Fibroblast of skin of scalp (primary cell): ENCODE data around the gene FNIP2.
"Not testable (repeated sequence)": the region's sequence is repeated elsewhere in the genome, so short reads cannot be mapped to it uniquely, and the experiment has no call there.

Experiments used
- DNase-seq: peaks from one replicate; pipeline ENCODE4 v3.0.0-alpha.2; 2013

FNIP2 gene

GRCh38 chr4:158875455-158875854 is 106.6 kb downstream of the FNIP2 start:
- DNase-seq = no peak

- no peak for DNase-seq
Observed at GRCh38 chr4:158877069-158877468, 108.2 kb downstream of the FNIP2 start.

- DNase-seq = not testable (repeated sequence)
Observed at GRCh38 chr4:158882142-158882541, 113.3 kb downstream of the FNIP2 start.

- DNase-seq = no peak
Observed at GRCh38 chr4:158884280-158884679, 115.5 kb downstream of the FNIP2 start.

- DNase-seq = no peak
Observed at GRCh38 chr4:158885564-158885963, 116.7 kb downstream of the FNIP2 start.

DNA sequence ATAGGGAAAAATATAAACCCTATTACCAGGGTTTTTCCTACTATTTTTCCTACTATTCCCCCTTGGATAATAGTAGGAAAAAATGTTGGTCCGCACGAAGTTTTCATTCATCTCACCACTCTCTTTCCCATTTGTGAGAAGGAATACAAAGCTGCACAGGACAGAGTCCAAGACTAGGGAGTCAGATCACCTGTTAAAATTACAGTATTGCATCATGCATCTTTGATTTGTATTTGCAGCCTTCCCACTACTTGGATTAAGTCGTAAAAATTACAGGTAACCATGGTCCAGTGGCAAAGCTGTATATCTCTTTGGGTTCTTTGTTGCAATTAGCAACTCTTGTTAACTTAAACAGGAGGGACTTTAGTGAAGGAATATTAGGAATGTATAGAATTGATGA is 121.5 kb downstream of the FNIP2 start:
- no peak for DNase-seq

DNA sequence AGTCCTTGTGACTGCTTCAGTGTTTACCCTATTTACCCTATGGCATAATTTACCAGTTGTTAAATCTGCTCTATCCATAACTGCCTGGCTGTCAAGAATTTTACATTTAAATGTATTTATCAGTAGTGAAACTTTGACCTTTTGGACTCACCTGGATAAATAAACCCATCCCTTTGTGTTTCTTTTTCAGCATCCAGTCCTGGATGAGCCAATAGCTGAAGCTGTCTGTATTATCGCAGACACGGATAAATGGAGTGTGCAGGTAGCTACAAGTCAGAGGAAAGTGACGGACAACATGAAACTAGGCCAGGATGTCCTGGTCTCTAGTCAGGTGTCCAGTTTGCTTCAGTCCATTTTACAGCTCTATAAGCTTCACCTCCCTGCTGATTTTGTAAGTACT is 122.4 kb downstream of the FNIP2 start:
- no peak for DNase-seq

DNA sequence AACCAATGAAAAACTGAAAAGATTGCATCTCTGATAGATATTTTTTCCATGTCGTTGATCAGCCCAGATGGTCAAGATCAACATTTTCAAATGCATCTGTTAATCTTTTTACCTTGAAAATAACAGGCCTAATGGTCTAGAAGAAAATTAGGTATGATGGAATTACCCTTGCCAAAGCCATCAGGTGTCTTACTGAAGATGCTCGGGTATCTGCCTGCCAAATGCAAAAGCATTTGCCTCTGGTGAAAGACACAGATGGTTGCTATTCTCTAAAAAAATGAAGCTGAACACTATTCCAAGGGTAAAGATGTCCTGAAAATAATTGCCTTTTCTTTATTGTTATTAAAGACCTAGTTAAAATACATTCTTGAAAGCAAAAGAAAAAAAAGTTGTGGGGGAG is 126.0 kb downstream of the FNIP2 start:
- no peak for DNase-seq

- DNase-seq = no peak
Observed at GRCh38 chr4:158895797-158896576, 127.2 kb downstream of the FNIP2 start.

DNA sequence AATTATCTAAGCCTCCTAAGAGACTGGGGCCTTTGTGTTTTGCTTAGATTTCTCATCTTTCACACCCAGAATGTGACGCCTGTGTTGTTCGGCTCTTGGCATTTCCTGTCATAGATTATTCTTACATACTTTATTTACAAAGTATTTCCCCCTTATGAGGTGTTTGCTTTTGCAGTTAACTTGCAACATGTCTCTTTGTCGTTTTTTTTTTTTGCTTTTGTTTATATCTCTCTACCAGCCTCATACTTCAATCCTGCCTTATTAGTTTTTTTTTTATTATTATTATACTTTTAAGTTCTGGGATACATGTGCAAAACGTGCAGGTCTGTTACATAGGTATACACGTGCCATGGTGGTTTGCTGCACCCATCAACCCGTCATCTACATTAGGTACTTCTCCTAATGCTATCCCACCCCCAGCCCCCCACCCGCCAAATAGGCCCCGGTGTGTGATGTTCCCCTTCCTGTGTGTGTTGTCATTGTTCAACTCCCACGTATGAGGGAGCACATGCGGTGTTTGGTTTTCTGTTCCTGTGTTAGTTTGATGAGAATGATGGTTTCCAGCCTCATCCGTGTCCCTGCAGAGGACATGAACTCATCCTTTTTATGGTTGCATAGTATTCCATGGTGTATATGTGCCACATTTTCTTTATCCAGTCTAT is 127.9 kb downstream of the FNIP2 start:
- DNase-seq = peak; percentile 20

DNA sequence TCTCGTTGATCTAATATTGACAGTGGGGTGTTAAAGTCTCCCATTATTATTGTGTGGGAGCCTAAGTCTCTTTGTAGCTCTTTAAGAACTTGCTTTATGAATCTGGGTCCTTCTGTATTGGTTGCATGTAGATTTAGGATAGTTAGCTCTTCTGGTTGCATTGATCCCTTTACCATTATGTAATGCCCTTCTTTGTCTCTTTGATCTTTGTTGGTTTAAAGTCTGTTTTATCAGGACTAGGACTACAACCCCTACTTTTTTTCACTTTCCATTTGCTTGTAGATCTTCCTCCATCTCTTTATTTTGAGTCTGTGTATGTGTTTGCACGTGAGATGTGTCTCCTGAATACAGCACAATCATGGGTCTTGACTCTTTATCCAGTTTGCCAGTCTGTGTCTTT is 131.6 kb downstream of the FNIP2 start:
- not testable (repeated sequence) for DNase-seq

GRCh38 chr4:158902280-158903078 is 133.7 kb downstream of the FNIP2 start:
- peak; percentile 68 for DNase-seq

DNA sequence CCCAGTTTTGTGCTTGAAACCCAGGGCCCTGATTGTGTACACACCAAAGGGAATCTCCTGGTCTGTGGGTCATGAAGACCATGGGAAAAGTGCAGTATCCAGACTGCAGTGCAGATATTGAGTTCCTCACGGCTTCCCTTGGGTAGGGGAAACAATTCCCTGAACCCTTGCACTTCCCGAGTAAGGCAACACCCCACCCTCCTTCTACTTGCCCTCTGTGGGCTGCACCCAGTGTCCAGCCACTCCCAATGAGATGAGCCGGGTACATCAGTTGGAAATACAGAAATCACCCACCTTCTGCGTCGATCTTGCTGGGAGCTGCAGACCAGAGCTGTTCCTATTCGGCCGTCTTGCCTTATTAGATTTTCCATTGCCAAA is 134.2 kb downstream of the FNIP2 start:
- no peak for DNase-seq

DNA sequence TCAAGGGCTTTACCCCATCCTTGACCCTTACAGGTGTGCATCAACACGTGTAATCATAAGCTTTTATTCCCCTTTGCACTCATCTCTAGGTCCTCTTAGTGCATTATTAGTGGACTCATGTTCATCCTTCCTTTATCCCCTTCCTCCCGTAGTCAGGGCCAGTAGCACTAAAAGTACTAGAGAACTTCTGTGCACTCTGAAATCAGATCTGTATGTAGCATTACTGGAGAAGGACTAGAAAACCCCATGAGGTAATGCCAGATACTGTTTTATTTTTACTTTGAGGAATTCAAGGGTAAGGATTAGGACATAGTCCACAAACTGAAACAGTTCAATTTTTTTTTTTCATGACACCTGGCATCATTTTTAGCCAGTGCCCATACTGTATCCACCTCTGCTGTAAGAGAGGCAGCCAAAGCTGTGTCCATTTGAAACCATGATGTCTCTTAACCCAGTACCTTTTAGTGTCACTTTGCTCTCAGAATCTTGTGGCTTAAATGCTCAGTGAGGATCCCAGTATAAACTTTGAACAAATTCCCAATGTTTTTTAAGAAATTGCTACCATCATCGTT is 134.7 kb downstream of the FNIP2 start:
- no peak for DNase-seq

DNA sequence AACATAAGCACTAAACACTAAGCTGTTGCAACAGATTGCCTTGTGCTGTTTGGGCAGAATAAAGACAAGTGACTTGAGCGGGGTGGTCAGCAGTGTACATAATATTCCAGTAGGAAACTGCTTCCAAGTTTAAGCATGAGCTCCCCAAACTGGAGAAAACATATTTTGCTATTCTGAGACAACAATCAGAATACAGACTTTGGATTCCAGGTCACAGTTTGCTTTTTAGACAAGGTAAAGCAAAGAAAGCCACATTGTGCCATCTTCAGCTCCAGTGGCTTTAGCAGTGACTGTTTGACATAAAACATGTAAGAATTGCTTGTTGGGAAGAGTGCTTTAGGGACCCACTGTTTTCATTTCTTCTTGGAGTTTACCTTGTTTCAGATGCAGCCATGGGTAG is 136.0 kb downstream of the FNIP2 start:
- DNase-seq = no peak

- no peak for DNase-seq
Observed at GRCh38 chr4:158906073-158906472, 137.2 kb downstream of the FNIP2 start.

DNA sequence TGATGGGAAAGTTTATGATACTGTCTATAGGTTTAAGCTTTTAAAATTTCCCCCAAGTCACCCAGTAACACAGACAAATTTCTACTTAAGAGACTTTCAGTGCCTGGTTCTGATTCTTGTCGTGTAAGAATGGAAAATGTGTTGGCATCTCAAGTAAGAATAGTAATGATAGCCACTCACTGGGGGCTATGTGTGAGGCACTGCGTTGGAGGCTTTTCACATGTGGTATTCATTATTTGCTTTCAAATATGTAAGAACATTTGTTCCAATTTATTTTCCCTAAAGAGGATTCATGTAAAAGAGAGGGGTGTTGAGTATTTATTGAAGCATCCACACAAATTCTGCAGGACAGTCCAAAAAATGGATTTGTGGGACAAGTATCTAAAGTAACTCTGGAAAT is 143.6 kb downstream of the FNIP2 start:
- peak; percentile 76 for DNase-seq

GRCh38 chr4:158912806-158913205 is 144.0 kb downstream of the FNIP2 start:
- DNase-seq = peak; percentile 13

DNA sequence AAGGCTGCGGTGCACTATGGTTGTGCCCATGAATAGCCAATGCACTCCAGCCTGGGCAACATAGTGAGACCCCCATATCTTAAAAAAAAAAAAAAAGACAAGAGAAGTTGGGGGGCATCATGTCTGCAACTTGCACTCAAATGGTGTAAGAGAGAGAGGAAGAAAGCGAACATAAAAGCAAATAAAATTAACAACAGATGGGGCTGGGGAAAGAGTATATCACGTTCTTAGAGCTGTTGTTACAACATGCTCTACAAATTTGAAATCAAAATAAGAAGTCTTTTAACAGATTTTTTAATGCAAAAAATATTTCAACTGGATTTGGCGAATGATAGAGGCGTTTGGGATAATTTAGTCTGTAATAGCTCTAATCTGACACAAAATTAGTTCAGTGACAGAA is 144.9 kb downstream of the FNIP2 start:
- DNase-seq = peak; percentile 49

DNA sequence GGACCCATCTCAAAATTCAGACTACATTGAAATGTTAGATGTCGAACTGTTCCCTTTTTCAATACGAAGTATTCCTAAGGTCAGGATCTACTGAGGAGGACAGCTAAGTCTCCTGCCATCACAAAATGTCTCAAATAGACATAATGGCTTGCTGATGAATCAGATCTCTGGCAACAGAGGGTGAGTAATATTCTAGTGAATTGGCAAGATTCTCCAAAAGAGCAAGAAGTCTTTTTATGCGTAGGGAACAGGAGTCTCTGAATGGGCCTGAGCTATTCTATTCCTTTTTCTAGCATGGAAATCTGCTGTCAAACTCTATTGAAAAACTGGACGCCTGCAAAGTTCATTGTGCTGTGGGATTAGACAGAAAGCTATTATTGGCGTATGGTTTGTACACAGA is 145.4 kb downstream of the FNIP2 start:
- peak; percentile 88 for DNase-seq

- no peak for DNase-seq
Observed at GRCh38 chr4:158915683-158916241, 146.9 kb downstream of the FNIP2 start.

GRCh38 chr4:158920452-158920996 is 151.7 kb downstream of the FNIP2 start:
- DNase-seq = not testable (repeated sequence)
